Fibroblast of skin of abdomen (primary cell): ENCODE measurements around the gene ESPNL.

Source experiments
- DNase-seq: peaks from one replicate; pipeline ENCODE4 v3.0.0-alpha.2; 2013

The ESPNL gene

DNA sequence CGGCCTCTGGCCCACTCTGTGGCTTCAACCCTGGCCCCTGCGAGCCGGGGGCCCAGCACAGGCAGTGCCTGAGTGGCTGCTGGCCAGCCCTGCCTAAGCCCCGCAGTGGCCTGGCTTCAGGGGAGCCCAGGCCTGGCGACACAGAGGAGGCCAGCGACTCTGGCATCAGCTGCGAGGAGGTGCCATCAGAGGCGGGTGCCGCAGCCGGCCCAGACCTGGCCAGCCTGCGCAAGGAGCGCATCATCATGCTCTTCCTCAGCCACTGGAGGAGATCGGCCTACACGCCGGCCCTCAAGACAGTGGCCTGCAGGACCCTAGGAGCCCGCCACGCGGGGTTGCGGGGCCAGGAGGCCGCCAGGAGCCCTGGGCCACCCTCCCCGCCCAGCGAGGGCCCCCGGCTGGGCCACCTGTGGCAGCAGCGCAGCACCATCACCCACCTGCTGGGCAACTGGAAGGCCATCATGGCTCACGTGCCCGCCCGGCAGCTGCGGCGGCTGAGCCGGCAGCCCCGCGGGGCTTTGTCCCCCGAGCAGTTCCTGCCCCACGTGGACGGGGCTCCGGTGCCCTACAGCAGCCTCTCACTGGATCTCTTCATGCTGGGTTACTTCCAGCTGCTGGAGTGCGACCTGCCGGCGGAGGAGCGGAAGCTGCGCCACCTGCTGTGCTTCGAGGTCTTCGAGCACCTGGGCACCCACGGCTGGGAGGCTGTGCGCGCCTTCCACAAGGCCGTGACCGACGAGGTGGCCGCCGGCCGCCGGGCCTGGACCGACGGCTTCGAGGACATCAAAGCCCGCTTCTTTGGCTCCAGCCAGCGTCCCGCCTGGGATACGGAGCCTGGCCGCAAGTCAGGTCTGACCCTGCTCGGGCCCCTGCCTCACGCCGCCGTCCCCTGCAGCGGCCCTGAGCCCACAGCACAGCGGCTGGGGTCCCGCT lies 30.8 kb downstream of the ESPNL start:
- no peak for DNase-seq

DNA sequence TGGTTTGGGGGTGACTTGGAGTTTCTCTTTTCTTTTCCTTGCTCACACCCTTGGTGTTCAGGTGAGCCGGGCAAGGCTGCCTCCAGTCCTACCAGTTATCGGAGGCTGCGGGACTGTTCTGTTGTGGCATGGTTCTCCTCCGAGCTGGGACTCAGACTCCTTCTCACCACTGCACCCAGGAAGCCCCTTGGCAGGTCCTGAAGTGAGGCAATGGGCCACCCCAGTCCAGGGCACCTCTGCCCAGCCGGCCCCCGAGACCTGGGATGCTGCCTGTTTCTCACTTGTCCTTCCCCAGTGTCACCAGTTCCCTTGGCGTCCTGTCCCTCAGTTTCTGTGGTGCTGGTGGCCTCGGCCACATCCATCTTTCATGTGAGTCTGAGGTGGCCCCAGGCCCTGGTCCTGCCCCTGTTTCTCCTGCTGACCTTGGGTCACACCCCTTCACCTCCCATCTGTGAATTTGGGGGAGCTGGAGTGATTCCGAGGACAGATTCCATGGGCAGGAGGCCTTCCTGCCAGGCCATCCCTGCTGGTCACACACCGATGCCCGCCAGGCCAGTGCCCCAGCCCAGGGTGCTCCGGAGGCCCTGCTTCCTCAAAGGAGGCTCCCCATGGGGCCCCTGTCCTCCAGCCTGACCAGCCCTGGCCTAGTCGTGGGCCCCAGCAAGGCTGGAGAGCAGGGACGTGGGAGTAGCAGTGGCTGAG lies 31.8 kb downstream of the ESPNL start:
- DNase-seq = no peak

- DNase-seq = no peak
Observed at GRCh38 chr2:238132463-238133450, 32.6 kb downstream of the ESPNL start.

- DNase-seq = no peak
Observed at GRCh38 chr2:238133499-238134392, 33.6 kb downstream of the ESPNL start.

DNA sequence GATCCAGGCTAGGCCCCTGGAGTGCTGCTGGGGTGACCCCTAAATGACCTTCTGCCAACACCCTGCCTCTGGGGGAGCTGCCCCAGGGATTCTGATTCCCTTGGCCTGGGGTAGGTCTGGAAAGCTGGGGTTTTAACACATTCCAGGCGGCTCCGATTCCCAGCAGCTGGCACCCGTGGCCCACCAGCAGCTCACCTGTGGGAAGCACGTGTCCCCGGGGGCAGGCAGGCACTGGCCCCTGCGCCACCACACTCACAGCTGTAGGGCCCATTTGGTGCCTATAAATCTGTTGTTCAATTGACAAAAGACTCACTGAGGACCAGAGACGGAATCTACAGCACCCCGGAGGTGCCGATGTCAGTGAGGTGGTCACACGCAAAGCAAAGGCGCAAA lies 34.2 kb downstream of the ESPNL start:
- DNase-seq = no peak

DNA sequence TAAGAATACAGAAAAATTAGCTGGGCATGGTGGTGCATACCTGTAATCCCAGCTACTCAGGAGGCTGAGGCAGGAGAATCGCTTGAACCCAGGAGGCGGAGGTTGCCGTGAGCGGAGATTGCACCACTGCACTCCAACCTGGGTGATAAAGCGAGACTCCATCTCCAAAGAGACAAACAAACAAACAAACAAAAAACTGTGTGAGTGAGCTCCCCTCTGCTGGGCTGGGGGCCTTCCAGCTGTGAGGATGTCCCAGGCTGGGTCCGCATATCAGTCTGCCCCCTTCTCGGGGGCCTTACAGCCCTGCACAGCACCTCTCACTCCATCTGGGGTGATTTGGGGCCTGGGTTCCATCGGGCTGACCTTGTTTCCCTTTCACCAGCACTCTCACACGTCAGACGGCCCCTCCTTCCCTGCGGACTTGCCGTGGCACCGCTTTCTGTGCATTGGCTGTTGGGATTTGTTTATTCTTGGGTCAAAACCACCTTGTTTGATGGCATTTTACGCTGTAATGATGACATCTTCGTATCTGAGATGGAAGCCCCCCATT lies 35.5 kb downstream of the ESPNL start:
- no peak for DNase-seq

- DNase-seq = peak; percentile 34
Observed at GRCh38 chr2:238136820-238137537, 36.8 kb downstream of the ESPNL start.

DNA sequence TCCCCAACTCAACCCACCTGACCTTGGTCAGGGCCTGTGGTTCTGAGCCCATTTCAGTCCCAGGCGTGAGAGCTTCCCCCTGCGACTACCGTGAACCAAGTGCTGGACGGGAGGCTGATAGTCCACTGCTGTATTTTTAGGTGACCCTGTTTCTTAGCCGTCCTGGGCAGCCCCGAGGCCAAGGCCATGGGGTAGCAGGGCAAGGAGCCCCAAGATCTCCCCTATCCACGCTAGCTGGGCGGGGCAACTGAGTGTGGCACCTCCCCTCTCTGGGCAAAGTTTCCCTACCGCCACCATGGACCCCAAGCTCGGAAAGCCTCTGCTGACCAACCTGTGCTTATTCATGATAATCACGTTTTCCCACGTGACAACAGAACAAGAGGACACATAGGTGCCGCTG lies 37.7 kb downstream of the ESPNL start:
- no peak for DNase-seq

DNA sequence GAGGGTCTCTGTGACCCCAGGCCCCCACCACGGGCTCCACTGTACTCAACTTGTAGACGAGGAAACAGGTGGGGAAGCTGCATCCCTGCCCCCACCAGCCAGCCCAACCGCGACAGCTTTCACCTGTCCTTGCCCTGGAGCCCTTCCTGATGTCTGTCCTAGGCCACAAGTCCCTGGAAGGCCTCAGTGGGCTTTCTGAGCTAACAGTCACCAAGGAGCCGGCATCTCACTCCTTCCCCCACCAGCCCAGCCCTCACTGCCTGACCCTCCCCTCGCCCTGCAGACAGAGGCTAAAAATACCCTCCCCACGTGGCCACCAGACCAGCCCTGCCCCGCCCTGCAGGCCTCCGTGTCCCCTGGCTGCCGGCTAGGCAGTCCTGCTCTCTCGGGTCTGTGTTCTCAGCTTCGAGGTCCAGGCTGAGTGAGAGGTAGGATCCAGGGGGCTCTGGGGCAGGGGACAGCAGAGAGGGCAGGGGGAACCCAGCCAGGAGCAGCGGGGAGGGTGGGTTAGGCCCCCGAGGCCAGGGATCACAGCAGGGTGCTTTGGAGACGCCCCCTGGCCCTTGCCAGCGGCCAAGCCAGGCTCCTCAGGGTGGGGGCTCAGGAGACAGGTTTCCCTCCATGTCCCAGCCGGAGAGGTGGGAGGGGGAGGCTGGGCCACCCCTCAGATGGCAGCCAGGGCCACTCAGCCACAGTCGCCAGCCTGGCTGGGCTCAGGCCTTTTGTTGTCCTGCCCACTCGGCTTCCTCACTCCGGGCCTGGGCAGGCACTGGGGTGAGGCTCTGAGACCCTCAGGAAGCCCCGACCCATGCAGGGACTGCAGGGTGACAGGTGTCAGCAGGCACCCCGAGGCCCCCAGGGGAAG lies 38.4 kb downstream of the ESPNL start, which contains the start of gene KLHL30:
Gene KLHL30 (plus strand): TSS at position 338 of the 865 bp plus-strand sequence. CDS start 2,087 bp downstream, outside the sequence.
- DNase-seq = no peak

DNA sequence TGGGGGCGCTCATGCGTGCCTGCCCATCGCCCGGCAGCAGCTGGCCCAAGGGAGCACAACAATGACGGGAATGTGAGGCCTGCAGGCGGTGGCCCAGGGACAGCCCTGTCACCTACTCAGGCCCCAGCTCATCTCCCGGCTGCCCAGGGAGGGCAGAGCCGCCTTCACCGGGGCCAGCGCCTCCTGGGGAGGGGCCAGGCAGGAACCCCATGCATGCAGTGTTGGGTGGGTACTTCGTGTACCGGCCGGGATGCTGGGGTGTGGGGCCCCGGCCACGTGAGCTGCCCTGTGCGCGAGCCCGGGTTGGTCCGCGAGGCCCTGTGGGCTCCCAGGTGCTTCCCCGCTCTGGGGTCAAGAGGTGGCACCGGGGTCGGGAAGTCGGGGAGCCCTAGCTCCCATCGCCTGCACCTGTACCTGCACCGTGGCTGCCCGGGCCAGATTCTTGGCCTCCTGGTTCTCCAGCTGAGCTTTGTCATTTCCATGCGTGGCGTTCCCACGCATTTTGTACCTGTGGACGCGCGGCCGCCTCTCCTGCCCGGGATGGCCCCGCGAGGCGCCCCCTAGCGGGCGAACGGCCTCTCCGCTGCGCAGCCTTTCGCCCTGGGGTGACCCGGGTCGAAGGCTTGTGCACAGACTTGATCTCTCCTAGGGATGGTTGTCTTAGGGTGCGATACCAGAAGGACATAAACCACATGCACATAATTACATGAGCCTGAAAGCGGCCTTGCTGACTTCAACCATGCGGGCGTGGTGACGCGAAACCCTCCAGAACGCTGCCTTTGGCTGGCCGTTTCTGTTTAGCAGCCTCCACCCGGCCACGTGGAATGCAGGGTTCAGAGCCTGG lies 39.3 kb downstream of the ESPNL start:
- no peak for DNase-seq

GRCh38 chr2:238140040-238140439 lies 39.9 kb downstream of the ESPNL start:
- no peak for DNase-seq

- no peak for DNase-seq
Observed at GRCh38 chr2:238140721-238141540, 40.8 kb downstream of the ESPNL start.

DNA sequence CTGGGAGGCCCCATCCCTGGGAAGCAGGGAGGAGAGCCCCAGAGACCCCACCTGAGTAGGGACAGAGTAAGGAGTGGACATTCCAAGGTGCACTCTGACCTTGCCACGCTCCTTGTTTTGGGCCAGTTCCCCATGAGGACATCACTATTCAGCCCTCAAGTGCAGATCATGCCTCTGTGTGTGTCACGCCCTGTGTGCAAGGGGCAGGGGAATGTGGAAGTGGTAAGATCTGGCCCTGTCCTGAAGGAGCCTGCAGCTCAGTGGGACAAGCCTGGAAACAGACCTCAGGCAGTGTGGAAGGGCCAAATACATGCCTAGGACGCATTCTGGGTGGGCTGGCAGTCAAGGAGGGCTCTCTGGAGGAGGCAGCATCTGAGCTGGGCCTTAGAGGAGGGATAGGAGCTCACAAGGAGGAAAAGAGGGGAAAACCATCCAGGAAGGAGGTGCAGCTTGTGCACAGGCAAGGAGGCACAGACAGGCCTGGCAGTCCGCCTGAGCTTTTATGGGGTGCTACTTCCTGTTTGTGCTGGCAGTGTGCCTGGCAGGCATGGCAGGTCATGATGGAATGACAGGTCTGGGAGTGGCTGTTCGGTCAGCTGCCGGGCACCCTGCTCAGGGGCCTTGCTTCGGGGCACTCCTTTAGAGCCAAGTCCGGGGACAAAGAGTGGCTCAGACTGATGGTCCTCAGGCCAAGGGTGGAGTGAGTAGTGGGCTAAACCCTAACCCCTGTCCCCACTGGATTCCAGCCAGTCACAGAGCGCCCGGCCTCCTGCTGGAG lies 41.6 kb downstream of the ESPNL start:
- peak; percentile 39 for DNase-seq

- DNase-seq = no peak
Observed at GRCh38 chr2:238142382-238143205, 42.5 kb downstream of the ESPNL start.

GRCh38 chr2:238143239-238143951 lies 43.3 kb downstream of the ESPNL start:
- DNase-seq = peak; percentile 46
